ENCODE data around the gene BICRA.

GRCh38 chr19:47607564-47608073 is 1.3 kb upstream of the BICRA start:
- TF ChIP-seq CTCF (conservative IDR thresholded peaks at IDR 0.05; ENCODE audit: low read depth, low read length), result no peak
- no peak for TF ChIP-seq EZH2 (IDR thresholded peaks at IDR 0.05; ENCODE audit: borderline replicate concordance, low read depth, low read length, poor library complexity, severe bottlenecking)
